Esophagus squamous epithelium (tissue), 4 donors: ENCODE results near the gene RAB15.

ENCODE experiments used
- CTCF ChIP-seq, 6 experiments: fragments of 450-650 bp in 4 of 6; fragments of 200-600 bp in 2 of 6; sonication (generic) in 2 of 6; IDR thresholded peaks; one replicate each; pipeline ENCODE4 v1.5.1; 2016 to 2019; ENCODE audit warnings: antibody characterized with exemption in 6 of 6, mild to moderate bottlenecking in 4 of 6, moderate library complexity in 4 of 6
- POLR2A ChIP-seq, 4 donors: fragments of 450-650 bp; IDR thresholded peaks; one replicate each; pipeline ENCODE4 v1.6.1; 2017; ENCODE audit warnings: antibody characterized with exemption in 4 of 4, mild to moderate bottlenecking in 4 of 4, moderate library complexity in 3 of 4

DNA sequence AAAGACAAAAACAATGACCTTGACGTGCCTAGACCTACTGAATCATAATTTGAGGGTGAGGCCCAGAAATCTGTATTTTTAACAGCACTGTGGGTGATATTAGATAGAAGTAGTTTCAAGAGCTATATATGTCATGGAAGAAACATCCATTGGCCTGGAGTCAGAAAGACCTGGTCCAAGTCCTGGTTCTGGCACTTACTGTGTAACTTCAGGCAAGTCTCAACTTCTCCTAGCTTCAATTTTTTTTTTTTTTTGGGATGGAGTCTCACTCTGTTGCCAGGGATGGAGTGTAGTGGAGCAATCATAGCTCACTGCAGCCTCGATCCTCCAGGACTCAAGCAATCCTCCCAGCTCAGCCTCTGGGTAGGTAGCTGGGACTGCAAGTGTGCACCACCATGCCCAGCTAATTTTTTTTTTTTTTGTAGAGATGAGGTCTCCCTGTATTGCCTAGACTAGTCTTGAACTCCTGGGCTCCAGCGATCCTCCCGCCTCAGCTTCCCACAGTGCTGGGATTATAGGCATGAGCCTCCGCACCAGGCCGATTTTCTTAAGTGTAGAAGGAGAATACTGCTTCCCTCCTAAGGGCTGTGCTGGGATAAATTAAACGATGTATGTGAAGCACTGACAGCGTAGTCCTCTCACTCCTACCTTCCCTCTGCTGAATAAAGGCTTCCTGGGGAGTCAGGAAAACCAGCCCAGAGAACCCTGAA lies 15.3 kb downstream of the RAB15 start:
- TF ChIP-seq CTCF (IDR thresholded peaks at IDR 0.05) (no peak), POLR2A (IDR thresholded peaks at IDR 0.05) (no peak)
